A549 (cell line): ENCODE measurements around the gene ZNF768. TPM values are rescaled to one million over a fixed set of nuclear protein-coding genes. Genes with fewer than 3 reads are reported as not detected.

Experiments
- ATAC-seq, 2 experiments: fragments of 200-7000 bp in 1 of 2; fragments of >200 bp in 1 of 2; cut with Nextera tagmentation in 1 of 2; cut with Tn5 transposase in 1 of 2; 3 replicates each; pipeline versions ENCODE4 v1.8.0 to v1.9.1; 2018 to 2020; ENCODE audit warnings: mild to moderate bottlenecking in 1 of 2, moderate library complexity in 1 of 2
- CTCF ChIA-PET: fragments of 300-600 bp; sonication (Branson Sonifier 250); formaldehyde crosslinking; extraction: SDS; loops from one replicate; lab custom pipeline; 2021; ENCODE audit warnings: antibody characterized with exemption, inconsistent platforms; lab: Yijun Ruan, JAX
- POLR2A ChIA-PET: fragments of 350-600 bp; formaldehyde crosslinking; extraction: SDS; loops from one replicate; lab custom pipeline; 2021; ENCODE audit warnings: antibody characterized with exemption, inconsistent platforms; lab: Yijun Ruan, JAX
- DNase-seq, 2 experiments: peaks; one replicate each; pipeline versions ENCODE4 v3.0.0 to v3.0.0-alpha.2; 2011 to 2016; ENCODE audit warnings: low read depth in 1 of 2, low spot score in 1 of 2
- FAIRE-seq: peaks from 2 replicates; lab custom pipeline; 2011; peaks lifted over from hg19 to GRCh38; lab: Jason Lieb, UNC
- H3K27ac ChIP-seq, 2 experiments: fragments of >200 bp; sonication (Bioruptor Twin); formaldehyde crosslinking; 3 replicates each; pipeline ENCODE4 v1.5.1; 2016 to 2017
- H3K4me1 ChIP-seq: fragments of >200 bp; sonication (Bioruptor Twin); formaldehyde crosslinking; 3 replicates; pipeline ENCODE4 v1.6.1; 2016
- H3K4me2 ChIP-seq: fragments of >200 bp; sonication (Bioruptor Twin); formaldehyde crosslinking; 3 replicates; pipeline ENCODE4 v1.6.1; 2016
- H3K4me3 ChIP-seq: fragments of >200 bp; sonication (Bioruptor Twin); formaldehyde crosslinking; 3 replicates; pipeline ENCODE4 v1.5.1; 2016
- H3K9me3 ChIP-seq: fragments of >200 bp; sonication (Bioruptor Twin); formaldehyde crosslinking; 3 replicates; pipeline ENCODE4 v1.6.1; 2016
- BCL3 ChIP-seq: fragments of >200 bp; sonication (Bioruptor Twin); formaldehyde crosslinking; IDR thresholded peaks from 3 replicates; pipeline ENCODE4 v1.6.1; 2016
- CEBPB ChIP-seq, 2 experiments: fragments of >200 bp in 1 of 2; sonication (Bioruptor Twin) in 1 of 2; formaldehyde crosslinking in 1 of 2; IDR thresholded peaks; 2 replicates each; pipeline ENCODE4 v1.6.1; 2012 to 2016
- CHD2 ChIP-seq: fragments of 150-350 bp; IDR thresholded peaks from 2 replicates; pipeline ENCODE4 v1.6.1; 2014; ENCODE audit warnings: low read length; ENCODE audit not compliant: partially characterized antibody
- CHD4 ChIP-seq: fragments of 200-600 bp; sonication (generic); IDR thresholded peaks from 2 replicates; pipeline ENCODE4 v1.6.1; 2016; ENCODE audit warnings: antibody characterized with exemption, mild to moderate bottlenecking, borderline replicate concordance
- FOSL2 ChIP-seq, 2 experiments: fragments of 450-650 bp in 1 of 2; fragments of >200 bp in 1 of 2; sonication (Bioruptor Twin) in 1 of 2; formaldehyde crosslinking; IDR thresholded peaks; 2 replicates each; pipeline versions ENCODE4 v1.5.0 to v1.6.1; 2016 to 2020; ENCODE audit warnings: mild to moderate bottlenecking in 1 of 2, moderate library complexity in 1 of 2
- HDAC2 ChIP-seq: fragments of 200-600 bp; sonication (generic); IDR thresholded peaks from 2 replicates; pipeline ENCODE4 v1.6.1; 2016
- HEYL ChIP-seq: fragments of 250-450 bp; sonication (Bioruptor Pico); IDR thresholded peaks from 2 replicates; pipeline ENCODE4 v1.8.0; 2021; ENCODE audit warnings: mild to moderate bottlenecking, moderate library complexity
- HMGXB4 ChIP-seq: fragments of 250-450 bp; sonication (Bioruptor Pico); IDR thresholded peaks from 2 replicates; pipeline ENCODE4 v1.5.0; 2021; ENCODE audit warnings: mild to moderate bottlenecking, moderate library complexity, borderline replicate concordance
- HOXA7 ChIP-seq: fragments of 250-450 bp; sonication (Bioruptor Pico); IDR thresholded peaks from 2 replicates; pipeline ENCODE4 v1.5.0; 2020; ENCODE audit warnings: mild to moderate bottlenecking, moderate library complexity
- KDM5A ChIP-seq: fragments of 200-600 bp; sonication (generic); IDR thresholded peaks from 2 replicates; pipeline ENCODE4 v1.6.1; 2016; ENCODE audit warnings: antibody characterized with exemption, mild to moderate bottlenecking
- MAX ChIP-seq: IDR thresholded peaks from 2 replicates; pipeline ENCODE4 v1.6.1; 2012
- NR3C1 ChIP-seq: fragments of >200 bp; sonication (Bioruptor Twin); formaldehyde crosslinking; IDR thresholded peaks from 3 replicates; pipeline ENCODE4 v1.6.1; 2017
- PHF8 ChIP-seq: fragments of 200-600 bp; sonication (generic); IDR thresholded peaks from 2 replicates; pipeline ENCODE4 v1.6.1; 2016; ENCODE audit warnings: low read depth, mild to moderate bottlenecking, antibody characterized with exemption, moderate library complexity, borderline replicate concordance
- RCOR1 ChIP-seq: fragments of 150-350 bp; IDR thresholded peaks from 2 replicates; pipeline ENCODE4 v1.6.1; 2014; ENCODE audit warnings: antibody characterized with exemption, low read length, low read depth
- REST ChIP-seq: fragments of 200-600 bp; sonication (generic); IDR thresholded peaks from 2 replicates; pipeline ENCODE4 v1.6.1; 2016; ENCODE audit warnings: antibody characterized with exemption, mild to moderate bottlenecking, moderate library complexity
- SMC3 ChIP-seq: fragments of >200 bp; sonication (Bioruptor Twin); formaldehyde crosslinking; IDR thresholded peaks from 3 replicates; pipeline ENCODE4 v1.6.1; 2018; ENCODE audit warnings: inconsistent platforms
- SREBF2 ChIP-seq: fragments of 450-650 bp; IDR thresholded peaks from 2 replicates; pipeline ENCODE4 v1.6.1; 2014; ENCODE audit warnings: mild to moderate bottlenecking, moderate library complexity
- TP53 ChIP-seq: fragments of 250-450 bp; sonication (Bioruptor Pico); IDR thresholded peaks from 2 replicates; pipeline ENCODE4 v1.5.0; 2021; ENCODE audit warnings: mild to moderate bottlenecking, moderate library complexity
- WGBS: methylation state at CpG from one replicate; pipeline ENCODE4 v1.1.6; 2017; ENCODE audit errors: missing lambda C conversion rate; 5-methylcytosine and 5-hydroxymethylcytosine counted together
- polyA plus RNA-seq, 4 experiments: library from polyadenylated mRNA; depleted of rRNA in 3 of 4; stranded (reverse); fragments of >200 nt; fragmentation: RNase III in 1 of 4; extraction: RNeasy Plus Mini Kit Qiagen cat#74134 plus additional on column Dnase treatment in 1 of 4; gene quantifications; 2 replicates in 3 of 4; 3 replicates in 1 of 4; pipeline ENCODE4 v1.2.3, GENCODE V29; 2011 to 2017

The ZNF768 gene
- polyA plus RNA-seq, 2 of the 4 experiments (the other 2 are of a cell fraction): 17.0 to 33.6 TPM

- POLR2A ChIA-PET: interaction anchor here (0.7 kb wide), 2 partner anchors 16 to 25 kb away, joined by 3 to 7 read pairs; no protein-coding TSS in a partner anchor
These were observed 25.4 kb upstream of the ZNF768 start for GRCh38 chr16:30551781-30552180.

More at GRCh38 chr16:30551781-30552180, 25.4 kb upstream of the ZNF768 start:
- FAIRE-seq: no peak
- no peak for DNase-seq
- WGBS: 89% methylated on average over 3 of the region's 3 CpGs
- Histone ChIP-seq H3K9me3 (no peaks in the 10 kb centered on the region), H3K27ac (no peak overlapping the region), H3K4me3 (no peak overlapping the region), H3K4me2 (no peak overlapping the region), H3K4me1 (peaks cover 11% of the 10 kb centered on the region)
- CTCF ChIA-PET: interaction anchor here (0.6 to 2.3 kb wide), 5 partner anchors 15 to 82 kb away, joined by 3 to 5 read pairs (median 3); no protein-coding TSS in a partner anchor
- no peak for ATAC-seq
- TF ChIP-seq CHD2 (no peak), RCOR1 (no peak), TP53 (CRISPR knock-in tag) (no peak), SMC3 (no peak), NR3C1 (no peak), KDM5A (no peak), CEBPB (IDR thresholded peaks at IDR 0.05) (no peak), HEYL (CRISPR knock-in tag) (no peak), HOXA7 (no peak), BCL3 (no peak), HMGXB4 (CRISPR knock-in tag) (no peak), HDAC2 (no peak), REST (no peak), PHF8 (no peak), SREBF2 (no peak), CHD4 (no peak), FOSL2 (IDR thresholded peaks at IDR 0.05) (no peak), FOSL2 (CRISPR knock-in tag; IDR thresholded peaks at IDR 0.05) (no peak), MAX (no peak)
